CD4-positive, alpha-beta T cell treated with Interferon gamma for 1 hour (primary cell): ENCODE data around the gene C2orf92.

ENCODE experiments used
- DNase-seq: peaks from one replicate; pipeline ENCODE4 v3.0.0-alpha.2; 2020

Gene C2orf92

DNA sequence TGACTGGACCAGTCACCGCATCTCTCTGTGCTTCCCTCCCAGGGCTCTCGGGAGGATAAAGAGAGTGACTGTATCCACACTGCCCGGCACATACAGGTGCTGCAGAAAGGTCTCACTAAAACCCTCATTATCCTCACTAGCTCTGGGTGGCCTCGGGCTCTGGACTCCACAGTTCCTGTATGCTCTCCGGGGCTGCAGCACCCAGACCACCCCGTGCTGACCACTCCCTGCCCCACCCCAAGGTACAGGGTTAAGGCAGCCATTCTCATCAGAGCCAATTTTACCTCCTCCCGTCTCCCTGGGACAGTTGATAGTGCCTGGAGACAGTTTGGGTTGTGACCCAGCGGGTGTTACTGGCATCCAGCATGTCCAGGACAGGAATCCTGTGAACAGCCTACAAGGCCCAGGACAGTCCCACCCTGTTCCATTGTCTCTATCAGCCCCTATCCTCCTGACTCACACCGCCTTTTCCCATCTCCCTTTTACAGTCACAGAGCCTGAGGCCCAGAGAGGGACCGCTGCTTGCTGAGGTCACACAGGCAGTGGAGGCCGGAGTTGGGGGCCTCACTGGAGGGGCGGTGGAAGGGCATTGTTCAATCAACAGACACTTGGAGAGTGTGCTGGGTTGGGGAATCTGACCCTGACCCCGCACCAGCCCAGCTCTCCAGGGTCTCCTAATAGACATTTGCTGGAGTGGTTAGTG lies 45.6 kb downstream of the C2orf92 start:
- no peak for DNase-seq

DNA sequence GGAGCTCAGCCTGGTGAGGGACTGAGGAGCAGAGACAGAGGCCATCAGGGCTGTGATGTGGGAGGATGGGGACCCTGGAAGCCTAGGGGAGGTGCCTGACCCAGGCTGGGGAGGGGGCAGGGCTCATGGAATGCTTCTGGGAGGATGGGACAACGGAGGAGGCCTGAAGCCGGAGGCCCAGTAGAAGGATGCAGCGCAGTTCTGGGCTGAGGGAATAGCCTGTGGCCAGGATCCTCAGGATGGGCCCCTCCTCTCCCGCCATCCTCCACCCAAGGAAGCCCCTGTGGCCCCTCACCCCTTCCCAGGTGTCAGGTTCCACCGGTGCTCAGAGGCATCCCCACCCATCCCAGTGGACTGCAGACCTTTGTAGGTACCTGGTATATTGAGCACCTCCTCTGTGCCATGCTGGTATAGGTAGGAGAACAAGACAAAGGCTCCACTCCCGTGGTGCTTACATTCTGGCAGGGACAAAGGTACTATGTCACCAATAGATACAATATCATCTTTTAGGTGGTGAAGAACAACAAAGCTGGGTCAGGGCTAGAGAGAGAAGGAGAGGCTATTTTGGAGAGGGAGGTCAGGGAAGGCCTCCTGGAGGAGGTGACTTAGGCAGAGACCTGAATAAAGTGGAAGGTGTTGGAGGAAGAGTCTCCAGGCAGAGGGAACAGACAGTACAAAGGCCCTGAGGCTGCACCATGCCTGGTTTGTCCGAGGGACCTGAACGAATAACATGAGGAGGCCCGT lies 46.6 kb downstream of the C2orf92 start:
- DNase-seq: no peak

DNA sequence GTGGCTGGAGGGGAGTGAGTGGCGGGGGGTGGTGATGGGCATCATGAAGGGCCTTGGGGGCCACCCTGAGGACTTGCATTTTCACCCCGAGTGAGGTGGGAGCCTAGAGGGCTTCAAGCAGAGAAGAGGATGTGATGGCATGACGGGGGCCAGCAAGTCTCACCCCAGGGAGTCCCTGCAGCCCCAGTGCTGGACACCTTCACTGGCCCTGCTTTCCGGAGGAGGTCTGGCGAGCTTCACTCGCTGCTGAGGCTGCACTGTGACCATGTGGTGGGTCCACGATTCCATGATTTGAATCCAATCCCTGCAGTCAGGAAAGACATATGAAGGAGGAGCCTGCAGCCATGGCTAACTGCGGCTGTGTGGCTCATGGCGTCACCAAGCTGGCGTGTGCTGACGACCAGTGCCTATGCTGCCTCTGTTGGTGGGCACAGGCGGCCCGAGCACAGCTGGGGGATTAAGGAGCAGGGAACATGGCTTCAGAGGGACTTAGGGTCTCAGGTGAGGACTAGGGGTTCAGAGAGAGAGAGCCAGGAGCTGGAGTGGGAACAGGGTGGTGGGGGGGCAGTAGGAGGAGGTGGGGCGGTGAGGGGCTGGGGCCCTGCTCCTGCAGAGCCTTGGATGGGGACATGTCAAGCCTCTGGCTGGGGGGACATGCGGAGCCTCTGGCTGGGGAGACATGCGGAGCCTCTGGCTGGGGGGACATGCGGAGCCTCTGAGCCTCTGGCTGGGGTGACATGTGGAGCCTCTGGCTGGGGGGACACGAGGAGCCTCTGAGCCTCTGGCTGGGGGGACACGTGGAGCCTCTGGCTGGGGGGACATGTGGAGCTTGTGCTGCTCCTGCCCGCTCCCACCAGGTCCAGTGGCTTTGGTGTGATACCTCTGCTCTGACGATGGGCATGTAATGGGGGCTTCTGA lies 47.4 kb downstream of the C2orf92 start:
- DNase-seq: no peak

DNA sequence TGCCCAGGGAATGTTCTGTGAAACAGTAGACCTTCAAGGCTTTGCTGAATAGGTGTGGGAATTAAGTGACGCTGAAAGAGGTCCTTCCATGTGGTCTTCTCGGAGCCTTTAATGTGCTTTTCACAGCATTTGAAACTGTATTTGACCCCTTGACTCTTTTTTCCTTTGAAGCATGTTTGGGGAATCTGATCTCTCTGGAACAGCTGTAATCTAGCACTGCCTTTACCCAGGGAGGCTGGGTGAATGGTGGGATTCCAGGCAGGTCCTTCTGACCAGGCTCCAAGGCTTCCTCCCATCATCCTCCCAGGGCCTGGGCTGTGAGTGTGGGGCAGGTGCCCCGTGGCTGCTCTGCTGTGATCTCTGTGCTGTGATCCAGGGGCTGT lies 48.1 kb downstream of the C2orf92 start:
- DNase-seq: no peak

GRCh38 chr2:97718051-97718882 lies 48.8 kb downstream of the C2orf92 start:
- peak; percentile 63 for DNase-seq

DNA sequence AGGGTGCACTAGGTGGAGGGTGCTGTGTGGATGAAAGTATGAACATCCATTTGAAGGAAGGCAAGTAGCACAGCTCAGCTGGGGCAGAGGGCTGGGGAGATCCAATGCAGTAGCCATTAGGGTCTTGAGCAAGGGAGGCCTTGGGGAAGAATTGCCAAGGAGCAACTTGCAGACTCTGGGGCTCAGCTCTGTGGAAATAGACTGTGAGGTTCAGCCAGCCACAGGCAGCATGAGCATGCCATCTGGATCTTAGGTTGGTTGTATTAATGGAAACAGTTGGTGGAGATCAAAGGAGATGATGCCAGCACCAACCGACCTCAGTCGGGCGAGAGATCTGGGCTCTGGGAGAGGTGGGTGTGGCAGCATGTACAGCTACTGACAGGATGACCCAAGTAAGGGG lies 49.4 kb downstream of the C2orf92 start:
- no peak for DNase-seq

DNA sequence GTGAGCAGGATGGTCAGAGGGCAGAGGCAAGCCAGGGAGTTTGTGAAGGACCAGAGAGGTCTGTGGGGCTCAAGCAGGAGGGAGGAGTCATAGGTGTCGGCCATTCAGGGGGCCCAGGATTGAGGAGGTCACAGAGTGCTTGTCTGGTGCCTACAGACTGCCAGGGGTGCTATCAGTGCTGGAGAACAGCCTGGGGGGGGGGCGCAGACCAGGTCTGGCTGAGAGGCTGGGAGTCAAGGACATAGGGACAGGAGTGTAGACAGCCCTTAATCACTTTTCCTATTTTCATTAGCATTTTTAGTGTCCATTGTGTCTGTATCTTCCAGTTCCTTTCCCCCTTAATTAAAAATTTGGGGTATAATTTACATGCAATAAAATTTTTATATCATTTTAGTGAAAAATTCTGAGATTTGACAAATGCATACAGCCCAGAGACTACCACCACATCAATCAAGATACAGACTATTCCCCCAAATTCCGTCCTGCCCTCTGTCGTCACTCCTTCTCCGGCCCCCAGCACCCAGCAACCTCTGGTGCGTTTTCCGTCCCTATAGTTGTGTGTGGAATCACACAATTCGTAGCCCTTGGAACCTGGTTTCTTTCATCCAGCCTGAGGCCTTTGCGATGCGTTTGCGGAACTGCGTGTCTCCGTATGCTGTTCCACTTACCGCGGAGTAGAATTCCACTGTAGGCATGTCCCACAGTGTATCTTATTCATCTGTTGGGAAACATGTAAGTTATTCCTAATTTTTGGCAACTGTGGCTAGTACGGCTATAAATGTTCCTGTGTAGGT lies 50.0 kb downstream of the C2orf92 start:
- DNase-seq: no peak

GRCh38 chr2:97720746-97721145 lies 51.2 kb downstream of the C2orf92 start:
- no peak for DNase-seq

GRCh38 chr2:97722227-97722626 lies 52.7 kb downstream of the C2orf92 start:
- no peak for DNase-seq

- no peak for DNase-seq
Observed at GRCh38 chr2:97723156-97724072, 53.9 kb downstream of the C2orf92 start.

- DNase-seq: no peak
Observed at GRCh38 chr2:97724073-97724410, 54.5 kb downstream of the C2orf92 start.

GRCh38 chr2:97724501-97724900 lies 55.0 kb downstream of the C2orf92 start:
- DNase-seq: no peak

DNA sequence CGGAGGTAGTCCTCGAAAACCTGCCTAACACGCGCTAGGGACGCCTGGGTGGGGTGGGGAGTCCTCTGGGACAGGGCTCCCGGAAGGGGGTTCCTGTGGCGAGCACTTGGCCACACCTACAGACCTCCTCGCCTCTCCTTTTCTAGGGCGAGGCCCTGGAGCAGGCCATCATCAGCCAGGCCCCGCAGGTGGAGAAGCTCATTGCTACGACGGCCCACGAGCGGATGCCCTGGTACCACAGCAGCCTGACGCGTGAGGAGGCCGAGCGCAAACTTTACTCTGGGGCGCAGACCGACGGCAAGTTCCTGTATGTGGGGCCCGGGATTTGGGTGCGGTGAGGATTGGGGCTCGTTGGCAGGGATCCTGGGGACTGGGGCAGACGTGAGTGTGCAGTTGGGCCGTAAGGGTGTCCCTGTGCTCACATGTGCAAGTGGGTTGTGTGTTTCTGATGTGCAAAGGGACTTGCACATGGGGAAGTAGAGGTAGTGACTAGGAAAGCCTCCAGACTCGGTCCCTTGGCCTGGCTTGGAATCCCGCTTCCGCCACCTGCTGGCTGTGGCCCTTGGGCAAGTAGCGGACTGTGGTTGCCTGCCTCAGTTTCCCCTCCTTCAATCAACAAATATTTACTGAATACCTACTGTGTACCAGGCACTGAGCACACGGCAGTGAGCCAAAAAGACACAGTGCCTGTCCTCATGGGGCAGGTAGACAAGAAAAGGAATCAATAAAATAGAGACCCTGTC lies 55.6 kb downstream of the C2orf92 start:
- no peak for DNase-seq

DNA sequence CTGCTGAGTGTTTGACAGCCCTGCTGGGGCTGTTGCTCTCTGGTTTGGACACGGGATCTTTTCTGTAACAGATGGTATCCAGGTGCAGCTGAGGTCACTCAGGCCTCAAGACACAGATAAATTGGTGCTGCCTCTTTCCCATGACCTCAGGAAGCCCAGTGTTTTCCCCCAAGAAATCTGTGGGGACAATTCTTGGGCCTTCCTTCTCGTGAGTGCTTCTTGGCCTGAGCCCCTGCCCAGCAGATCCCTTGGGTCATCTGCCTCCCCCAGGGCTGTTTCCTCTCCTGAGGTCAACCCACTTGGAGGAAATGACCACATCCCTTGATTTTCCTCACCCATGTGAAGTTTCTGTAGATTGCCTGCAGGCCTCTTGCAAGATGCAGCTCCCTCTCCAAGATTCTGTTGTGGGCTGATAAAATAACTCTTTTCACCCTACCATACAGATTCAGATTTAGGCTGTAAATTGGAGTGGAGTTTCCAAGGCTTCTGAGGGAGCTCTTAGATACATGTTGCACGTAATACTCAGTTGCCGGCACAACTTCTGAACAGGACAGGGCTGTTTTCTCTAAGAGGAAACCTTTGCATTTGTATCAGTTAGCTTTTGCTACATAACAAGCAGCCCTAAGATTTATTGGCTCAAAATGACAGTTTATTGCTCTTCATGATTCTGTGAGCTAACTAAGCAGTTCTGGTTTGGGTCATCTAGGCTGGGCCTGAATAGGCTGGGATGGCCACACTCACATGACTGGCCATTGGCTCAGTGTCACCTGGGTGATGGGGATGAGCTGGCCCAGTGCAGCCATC lies 57.0 kb downstream of the C2orf92 start:
- DNase-seq: no peak

GRCh38 chr2:97727296-97727695 lies 57.8 kb downstream of the C2orf92 start:
- no peak for DNase-seq

DNA sequence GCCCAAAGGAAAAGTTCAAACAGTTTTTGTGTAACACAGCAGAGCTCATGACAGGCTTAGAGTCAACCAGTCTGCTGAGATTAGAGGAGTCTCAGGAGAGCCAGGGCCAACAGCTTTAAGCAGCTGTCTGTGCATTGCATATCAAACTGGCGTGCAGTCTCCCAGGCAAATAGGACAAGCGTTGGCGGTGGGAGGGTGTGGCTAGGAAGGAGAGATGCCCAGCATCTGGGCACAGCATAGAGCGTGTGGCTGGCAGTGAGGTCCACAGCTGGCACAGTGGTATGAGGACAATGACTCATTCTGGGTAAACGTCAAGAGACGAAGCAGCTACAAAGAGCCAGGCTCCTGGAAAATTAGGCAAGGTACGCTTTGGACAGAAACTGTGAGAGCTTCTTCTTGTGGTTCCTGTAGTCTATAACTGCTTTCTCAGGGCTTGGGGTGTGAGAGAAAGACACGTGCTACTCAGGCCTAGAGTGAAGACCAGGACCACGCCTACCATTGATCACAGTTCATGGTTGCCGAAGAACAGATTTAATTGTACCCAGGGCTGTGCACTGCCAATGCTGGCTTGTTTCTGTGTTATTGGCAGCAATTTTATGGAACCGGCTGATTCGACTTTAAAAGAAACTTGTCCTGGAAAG lies 58.7 kb downstream of the C2orf92 start:
- no peak for DNase-seq

GRCh38 chr2:97730245-97730644 lies 60.7 kb downstream of the C2orf92 start:
- no peak for DNase-seq

GRCh38 chr2:97731274-97732020 lies 61.9 kb downstream of the C2orf92 start:
- no peak for DNase-seq
